Mesendoderm (in vitro differentiated cells): ENCODE data around the gene WNT3A.

Experiments
- DNase-seq: peaks from one replicate; pipeline ENCODE4 v3.0.0; 2013
- H2AK5ac ChIP-seq: 2 replicates; pipeline ENCODE4 v1.6.1; 2013; ENCODE audit warnings: low read length, inconsistent platforms
- H2BK120ac ChIP-seq: 2 replicates; pipeline ENCODE4 v1.6.1; 2013; ENCODE audit warnings: low read depth, mild to moderate bottlenecking, low read length, moderate library complexity, mixed read lengths
- H2BK15ac ChIP-seq: replicated peaks from 2 replicates; pipeline ENCODE4 v1.6.1; 2013; ENCODE audit warnings: low read depth, mild to moderate bottlenecking, moderate library complexity
- H2BK5ac ChIP-seq: 2 replicates; pipeline ENCODE4 v1.6.1; 2013; ENCODE audit warnings: low read length, inconsistent platforms
- H3K18ac ChIP-seq: 2 replicates; pipeline ENCODE4 v1.6.1; 2013; ENCODE audit warnings: mild to moderate bottlenecking, low read length, mixed read lengths
- H3K23ac ChIP-seq: one replicate; pipeline ENCODE4 v1.6.1; 2013; ENCODE audit warnings: low read length
- H3K27ac ChIP-seq: 2 replicates; pipeline ENCODE4 v1.5.1; 2013; ENCODE audit warnings: low read depth, mild to moderate bottlenecking, inconsistent platforms, low read length, moderate library complexity
- H3K27me3 ChIP-seq: 2 replicates; pipeline ENCODE4 v1.6.1; 2013; ENCODE audit warnings: low read length, control low read depth, mild to moderate bottlenecking, inconsistent platforms; ENCODE audit not compliant: insufficient read depth, poor library complexity
- H3K36me3 ChIP-seq: 2 replicates; pipeline ENCODE4 v1.6.1; 2013; ENCODE audit warnings: low read length, inconsistent platforms; ENCODE audit not compliant: control insufficient read depth, insufficient read depth
- H3K4ac ChIP-seq: one replicate; pipeline ENCODE4 v1.6.1; 2013; ENCODE audit warnings: low read depth, mild to moderate bottlenecking, low read length, moderate library complexity
- H3K4me1 ChIP-seq: 2 replicates; pipeline ENCODE4 v1.6.1; 2013; ENCODE audit warnings: low read depth, low read length, inconsistent platforms; ENCODE audit not compliant: control insufficient read depth
- H3K4me2 ChIP-seq: 2 replicates; pipeline ENCODE4 v1.6.1; 2013; ENCODE audit warnings: low read length
- H3K4me3 ChIP-seq: 2 replicates; pipeline ENCODE4 v1.5.1; 2013; ENCODE audit warnings: mild to moderate bottlenecking, low read length
- H3K56ac ChIP-seq: one replicate; pipeline ENCODE4 v1.6.1; 2013; ENCODE audit warnings: low read length
- H3K79me1 ChIP-seq: 2 replicates; pipeline ENCODE4 v1.6.1; 2013; ENCODE audit warnings: low read length, inconsistent platforms
- H3K79me2 ChIP-seq: 2 replicates; pipeline ENCODE4 v1.6.1; 2013; ENCODE audit warnings: mild to moderate bottlenecking, low read length; ENCODE audit not compliant: control insufficient read depth, insufficient read depth
- H3K9ac ChIP-seq: 2 replicates; pipeline ENCODE4 v1.6.1; 2013; ENCODE audit warnings: low read length, inconsistent platforms
- H4K5ac ChIP-seq: one replicate; pipeline ENCODE4 v1.6.1; 2013; ENCODE audit warnings: low read length
- H4K8ac ChIP-seq: one replicate; pipeline ENCODE4 v1.6.1; 2013; ENCODE audit warnings: low read depth, mild to moderate bottlenecking, control low read depth, low read length, moderate library complexity
- WGBS: extraction: QIAGEN DNeasy Blood & Tissue Kit; methylation state at CpG from one replicate; pipeline ENCODE4 v1.1.7; 2013; ENCODE audit warnings: low lambda C conversion rate, missing lambda C conversion rate; ENCODE audit not compliant: insufficient coverage; ENCODE audit errors: extremely low coverage; 5-methylcytosine and 5-hydroxymethylcytosine counted together

Gene WNT3A

DNA sequence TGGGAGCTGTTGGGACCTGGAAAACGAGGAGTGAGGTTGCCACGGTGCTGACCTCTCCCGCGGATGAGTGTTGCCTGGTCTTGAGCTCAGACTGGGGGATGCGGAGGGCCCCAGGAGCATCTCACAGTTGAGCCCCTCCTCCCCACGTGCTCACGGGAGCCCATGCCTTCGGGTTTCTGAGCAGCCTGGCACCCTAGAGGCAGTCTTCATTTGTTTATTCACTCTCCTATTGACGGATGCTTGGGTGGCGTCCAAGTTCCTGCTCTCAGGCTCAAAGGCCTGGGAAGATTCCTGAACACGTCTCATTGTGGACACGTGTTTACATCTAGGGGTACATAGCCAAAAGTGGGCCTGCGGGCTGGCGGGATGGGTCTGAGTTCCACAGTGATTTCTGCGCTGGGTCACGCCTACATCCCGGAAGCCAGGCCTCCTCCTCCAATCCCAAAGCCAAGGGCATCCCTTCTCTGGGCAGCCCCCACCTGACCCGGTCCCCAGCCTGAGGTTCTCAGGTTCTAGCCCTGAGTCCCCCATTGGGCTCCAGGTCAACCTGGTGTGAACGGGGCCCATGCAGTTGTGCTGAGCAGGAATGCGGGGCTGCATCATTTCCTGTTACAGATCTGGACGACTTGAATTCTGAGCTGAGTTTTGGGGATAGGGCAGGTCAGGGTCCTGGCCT lies 14.7 kb downstream of the WNT3A start:
- no peak overlapping the region for H2BK120ac ChIP-seq
- no peak overlapping the region for H3K18ac ChIP-seq
- no peak overlapping the region for H4K8ac ChIP-seq
- no peak overlapping the region for H3K9ac ChIP-seq
- H3K27ac ChIP-seq, result no peak overlapping the region
- no peaks in the 10 kb centered on the region for H3K36me3 ChIP-seq
- DNase-seq, result no peak
- no peaks in the 10 kb centered on the region for H3K4me1 ChIP-seq
- no peak overlapping the region for H3K4me2 ChIP-seq
- no peaks in the 10 kb centered on the region for H3K27me3 ChIP-seq
- no peak overlapping the region for H2AK5ac ChIP-seq
- no peaks in the 10 kb centered on the region for H3K79me1 ChIP-seq
- no peaks in the 10 kb centered on the region for H3K79me2 ChIP-seq
- no peak overlapping the region for H4K5ac ChIP-seq
- WGBS, result no CpG with 5 or more reads among the region's 21 CpGs
- no peak overlapping the region for H3K4me3 ChIP-seq
- H2BK5ac ChIP-seq, result no peak overlapping the region
- no peak overlapping the region for H3K4ac ChIP-seq
- no peak overlapping the region for H3K56ac ChIP-seq
- H2BK15ac ChIP-seq, result no peak overlapping the region
- no peak overlapping the region for H3K23ac ChIP-seq

DNA sequence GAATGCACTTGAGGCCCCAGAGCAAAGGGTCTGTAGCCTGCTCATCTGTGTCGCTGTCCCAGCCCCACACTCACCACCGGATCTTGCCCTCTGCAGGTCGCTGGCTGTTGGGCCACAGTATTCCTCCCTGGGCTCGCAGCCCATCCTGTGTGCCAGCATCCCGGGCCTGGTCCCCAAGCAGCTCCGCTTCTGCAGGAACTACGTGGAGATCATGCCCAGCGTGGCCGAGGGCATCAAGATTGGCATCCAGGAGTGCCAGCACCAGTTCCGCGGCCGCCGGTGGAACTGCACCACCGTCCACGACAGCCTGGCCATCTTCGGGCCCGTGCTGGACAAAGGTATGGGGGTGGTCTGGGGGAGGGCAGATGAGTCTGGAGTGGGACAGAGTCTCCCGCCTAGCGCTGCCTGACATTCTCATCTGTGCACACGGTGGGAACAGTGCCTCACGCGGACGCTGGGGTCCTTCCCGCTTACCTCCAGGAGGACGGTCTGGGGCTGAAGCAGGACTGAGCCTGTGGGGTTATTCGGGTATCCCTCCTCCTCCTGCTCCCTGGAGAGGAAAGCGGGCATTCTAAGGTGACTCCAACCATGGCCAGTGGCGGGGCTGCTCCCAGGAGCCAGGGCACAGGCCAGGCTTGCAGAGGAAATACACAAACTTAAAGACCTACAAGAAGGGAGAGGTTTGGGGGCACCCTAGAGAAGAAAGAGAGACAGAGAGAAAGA lies 15.9 kb downstream of the WNT3A start:
- Histone ChIP-seq H3K4me3 (no peak overlapping the region), H3K9ac (no peak overlapping the region), H4K5ac (no peak overlapping the region), H3K27ac (no peak overlapping the region), H4K8ac (no peak overlapping the region), H3K4ac (no peak overlapping the region), H2BK120ac (no peak overlapping the region), H3K56ac (no peak overlapping the region), H3K79me2 (no peaks in the 10 kb centered on the region), H3K27me3 (no peaks in the 10 kb centered on the region), H3K36me3 (no peaks in the 10 kb centered on the region), H3K18ac (no peak overlapping the region), H3K79me1 (no peaks in the 10 kb centered on the region), H2BK5ac (no peak overlapping the region), H3K4me1 (no peaks in the 10 kb centered on the region), H3K23ac (no peak overlapping the region), H3K4me2 (no peak overlapping the region), H2AK5ac (no peak overlapping the region), H2BK15ac (no peak overlapping the region)
- no peak for DNase-seq
- WGBS, result no CpG with 5 or more reads among the region's 28 CpGs

GRCh38 chr1:228023294-228023639 lies 16.5 kb downstream of the WNT3A start:
- H3K79me1 ChIP-seq, result no peaks in the 10 kb centered on the region
- WGBS, result no CpG with 5 or more reads among the region's 3 CpGs
- no peak overlapping the region for H4K8ac ChIP-seq
- H3K4ac ChIP-seq, result no peak overlapping the region
- no peak overlapping the region for H2BK15ac ChIP-seq
- H2AK5ac ChIP-seq, result no peak overlapping the region
- no peak overlapping the region for H3K9ac ChIP-seq
- H3K27ac ChIP-seq, result no peak overlapping the region
- no peaks in the 10 kb centered on the region for H3K4me1 ChIP-seq
- H3K4me3 ChIP-seq, result no peak overlapping the region
- H3K4me2 ChIP-seq, result no peak overlapping the region
- no peak overlapping the region for H3K56ac ChIP-seq
- H3K36me3 ChIP-seq, result no peaks in the 10 kb centered on the region
- H3K18ac ChIP-seq, result no peak overlapping the region
- DNase-seq, result no peak
- H2BK5ac ChIP-seq, result no peak overlapping the region
- no peaks in the 10 kb centered on the region for H3K79me2 ChIP-seq
- H4K5ac ChIP-seq, result no peak overlapping the region
- H3K23ac ChIP-seq, result no peak overlapping the region
- H2BK120ac ChIP-seq, result no peak overlapping the region
- no peaks in the 10 kb centered on the region for H3K27me3 ChIP-seq

- Histone ChIP-seq H3K79me2 (no peaks in the 10 kb centered on the region), H2BK15ac (no peak overlapping the region), H2BK5ac (no peak overlapping the region), H2BK120ac (no peak overlapping the region), H3K27ac (no peak overlapping the region), H3K18ac (no peak overlapping the region), H3K36me3 (no peaks in the 10 kb centered on the region), H3K56ac (no peak overlapping the region), H3K4me2 (no peak overlapping the region), H3K9ac (no peak overlapping the region), H3K27me3 (no peaks in the 10 kb centered on the region), H2AK5ac (no peak overlapping the region), H3K4me3 (no peak overlapping the region), H3K79me1 (no peaks in the 10 kb centered on the region), H3K4ac (no peak overlapping the region), H3K23ac (no peak overlapping the region), H4K8ac (no peak overlapping the region), H3K4me1 (no peaks in the 10 kb centered on the region), H4K5ac (no peak overlapping the region)
- WGBS, result no CpG with 5 or more reads among the region's 10 CpGs
- no peak for DNase-seq
Observed at GRCh38 chr1:228029281-228029680, 22.5 kb downstream of the WNT3A start.

GRCh38 chr1:228030451-228031201 lies 23.8 kb downstream of the WNT3A start:
- H2BK5ac ChIP-seq, result no peak overlapping the region
- no peak overlapping the region for H2BK15ac ChIP-seq
- no peak overlapping the region for H4K8ac ChIP-seq
- no peak overlapping the region for H3K23ac ChIP-seq
- no peaks in the 10 kb centered on the region for H3K36me3 ChIP-seq
- H4K5ac ChIP-seq, result no peak overlapping the region
- H3K79me2 ChIP-seq, result no peaks in the 10 kb centered on the region
- H3K27me3 ChIP-seq, result no peaks in the 10 kb centered on the region
- no peak overlapping the region for H3K4me3 ChIP-seq
- H3K4ac ChIP-seq, result no peak overlapping the region
- no peaks in the 10 kb centered on the region for H3K79me1 ChIP-seq
- no peak overlapping the region for H3K9ac ChIP-seq
- H2AK5ac ChIP-seq, result no peak overlapping the region
- no peak overlapping the region for H3K18ac ChIP-seq
- no peak overlapping the region for H3K4me2 ChIP-seq
- no peak for DNase-seq
- no peak overlapping the region for H3K27ac ChIP-seq
- WGBS, result no CpG with 5 or more reads among the region's 12 CpGs
- no peaks in the 10 kb centered on the region for H3K4me1 ChIP-seq
- H2BK120ac ChIP-seq, result no peak overlapping the region
- no peak overlapping the region for H3K56ac ChIP-seq
